Mesendoderm (in vitro differentiated cells): ENCODE results near the gene BPGM.

Source experiments
- DNase-seq: peaks from one replicate; pipeline ENCODE4 v3.0.0; 2013
- H2AK5ac ChIP-seq: 2 replicates; pipeline ENCODE4 v1.6.1; 2013; ENCODE audit warnings: low read length, inconsistent platforms
- H2BK120ac ChIP-seq: 2 replicates; pipeline ENCODE4 v1.6.1; 2013; ENCODE audit warnings: low read depth, mild to moderate bottlenecking, low read length, moderate library complexity, mixed read lengths
- H2BK15ac ChIP-seq: replicated peaks from 2 replicates; pipeline ENCODE4 v1.6.1; 2013; ENCODE audit warnings: low read depth, mild to moderate bottlenecking, moderate library complexity
- H2BK5ac ChIP-seq: 2 replicates; pipeline ENCODE4 v1.6.1; 2013; ENCODE audit warnings: low read length, inconsistent platforms
- H3K18ac ChIP-seq: 2 replicates; pipeline ENCODE4 v1.6.1; 2013; ENCODE audit warnings: mild to moderate bottlenecking, low read length, mixed read lengths
- H3K23ac ChIP-seq: one replicate; pipeline ENCODE4 v1.6.1; 2013; ENCODE audit warnings: low read length
- H3K27ac ChIP-seq: 2 replicates; pipeline ENCODE4 v1.5.1; 2013; ENCODE audit warnings: low read depth, mild to moderate bottlenecking, inconsistent platforms, low read length, moderate library complexity
- H3K27me3 ChIP-seq: 2 replicates; pipeline ENCODE4 v1.6.1; 2013; ENCODE audit warnings: low read length, control low read depth, mild to moderate bottlenecking, inconsistent platforms; ENCODE audit not compliant: insufficient read depth, poor library complexity
- H3K36me3 ChIP-seq: 2 replicates; pipeline ENCODE4 v1.6.1; 2013; ENCODE audit warnings: low read length, inconsistent platforms; ENCODE audit not compliant: control insufficient read depth, insufficient read depth
- H3K4ac ChIP-seq: one replicate; pipeline ENCODE4 v1.6.1; 2013; ENCODE audit warnings: low read depth, mild to moderate bottlenecking, low read length, moderate library complexity
- H3K4me1 ChIP-seq: 2 replicates; pipeline ENCODE4 v1.6.1; 2013; ENCODE audit warnings: low read depth, low read length, inconsistent platforms; ENCODE audit not compliant: control insufficient read depth
- H3K4me2 ChIP-seq: 2 replicates; pipeline ENCODE4 v1.6.1; 2013; ENCODE audit warnings: low read length
- H3K4me3 ChIP-seq: 2 replicates; pipeline ENCODE4 v1.5.1; 2013; ENCODE audit warnings: mild to moderate bottlenecking, low read length
- H3K56ac ChIP-seq: one replicate; pipeline ENCODE4 v1.6.1; 2013; ENCODE audit warnings: low read length
- H3K79me1 ChIP-seq: 2 replicates; pipeline ENCODE4 v1.6.1; 2013; ENCODE audit warnings: low read length, inconsistent platforms
- H3K79me2 ChIP-seq: 2 replicates; pipeline ENCODE4 v1.6.1; 2013; ENCODE audit warnings: mild to moderate bottlenecking, low read length; ENCODE audit not compliant: control insufficient read depth, insufficient read depth
- H3K9ac ChIP-seq: 2 replicates; pipeline ENCODE4 v1.6.1; 2013; ENCODE audit warnings: low read length, inconsistent platforms
- H4K5ac ChIP-seq: one replicate; pipeline ENCODE4 v1.6.1; 2013; ENCODE audit warnings: low read length
- H4K8ac ChIP-seq: one replicate; pipeline ENCODE4 v1.6.1; 2013; ENCODE audit warnings: low read depth, mild to moderate bottlenecking, control low read depth, low read length, moderate library complexity
- WGBS: extraction: QIAGEN DNeasy Blood & Tissue Kit; methylation state at CpG from one replicate; pipeline ENCODE4 v1.1.7; 2013; ENCODE audit warnings: low lambda C conversion rate, missing lambda C conversion rate; ENCODE audit not compliant: insufficient coverage; ENCODE audit errors: extremely low coverage; 5-methylcytosine and 5-hydroxymethylcytosine counted together

BPGM gene

GRCh38 chr7:134691546-134692343, 45.1 kb downstream of the BPGM start:
- no peak overlapping the region for H3K4me2 ChIP-seq
- H3K27ac ChIP-seq: no peak overlapping the region
- no peak for DNase-seq
- H2BK120ac ChIP-seq: no peak overlapping the region
- no peak overlapping the region for H3K56ac ChIP-seq
- H2BK15ac ChIP-seq: no peak overlapping the region
- H3K4me1 ChIP-seq: peaks cover 2% of the 10 kb centered on the region
- no peak overlapping the region for H3K4ac ChIP-seq
- no peak overlapping the region for H2BK5ac ChIP-seq
- no peak overlapping the region for H3K4me3 ChIP-seq
- no peak overlapping the region for H2AK5ac ChIP-seq
- H3K36me3 ChIP-seq: no peaks in the 10 kb centered on the region
- H4K5ac ChIP-seq: no peak overlapping the region
- no peak overlapping the region for H4K8ac ChIP-seq
- H3K27me3 ChIP-seq: no peaks in the 10 kb centered on the region
- no CpG with 5 or more reads among the region's 13 CpGs for WGBS
- H3K18ac ChIP-seq: no peak overlapping the region
- H3K9ac ChIP-seq: no peak overlapping the region
- H3K23ac ChIP-seq: no peak overlapping the region
- no peaks in the 10 kb centered on the region for H3K79me2 ChIP-seq
- no peaks in the 10 kb centered on the region for H3K79me1 ChIP-seq

GRCh38 chr7:134692344-134692705, 45.7 kb downstream of the BPGM start:
- H3K4me1 ChIP-seq: peaks cover 2% of the 10 kb centered on the region
- no peak overlapping the region for H2BK120ac ChIP-seq
- H3K27me3 ChIP-seq: no peaks in the 10 kb centered on the region
- H3K4me3 ChIP-seq: no peak overlapping the region
- no peak overlapping the region for H3K4ac ChIP-seq
- no peaks in the 10 kb centered on the region for H3K79me1 ChIP-seq
- H4K5ac ChIP-seq: no peak overlapping the region
- no peak overlapping the region for H2BK5ac ChIP-seq
- H3K79me2 ChIP-seq: no peaks in the 10 kb centered on the region
- H2AK5ac ChIP-seq: no peak overlapping the region
- H3K9ac ChIP-seq: no peak overlapping the region
- no peak overlapping the region for H2BK15ac ChIP-seq
- DNase-seq: no peak
- no peak overlapping the region for H3K4me2 ChIP-seq
- WGBS: no CpG with 5 or more reads among the region's 2 CpGs
- no peaks in the 10 kb centered on the region for H3K36me3 ChIP-seq
- no peak overlapping the region for H4K8ac ChIP-seq
- no peak overlapping the region for H3K23ac ChIP-seq
- H3K18ac ChIP-seq: no peak overlapping the region
- no peak overlapping the region for H3K56ac ChIP-seq
- no peak overlapping the region for H3K27ac ChIP-seq

- no peak overlapping the region for H3K18ac ChIP-seq
- no peaks in the 10 kb centered on the region for H3K79me2 ChIP-seq
- H3K4ac ChIP-seq: no peak overlapping the region
- no peak overlapping the region for H2AK5ac ChIP-seq
- H2BK120ac ChIP-seq: no peak overlapping the region
- no peaks in the 10 kb centered on the region for H3K27me3 ChIP-seq
- H4K8ac ChIP-seq: no peak overlapping the region
- H3K4me2 ChIP-seq: no peak overlapping the region
- H3K27ac ChIP-seq: no peak overlapping the region
- no peaks in the 10 kb centered on the region for H3K36me3 ChIP-seq
- H3K79me1 ChIP-seq: no peaks in the 10 kb centered on the region
- H4K5ac ChIP-seq: no peak overlapping the region
- peaks cover 2% of the 10 kb centered on the region for H3K4me1 ChIP-seq
- no peak overlapping the region for H3K56ac ChIP-seq
- no CpG with 5 or more reads among the region's 4 CpGs for WGBS
- no peak overlapping the region for H3K4me3 ChIP-seq
- no peak overlapping the region for H3K23ac ChIP-seq
- H2BK15ac ChIP-seq: no peak overlapping the region
- no peak overlapping the region for H3K9ac ChIP-seq
- DNase-seq: no peak
- H2BK5ac ChIP-seq: no peak overlapping the region
Observed at GRCh38 chr7:134693256-134693655, 46.6 kb downstream of the BPGM start.

- H3K9ac ChIP-seq: no peak overlapping the region
Observed at GRCh38 chr7:134694299-134694698, 47.6 kb downstream of the BPGM start.

GRCh38 chr7:134694767-134695166, 48.1 kb downstream of the BPGM start:
- WGBS: no CpG with 5 or more reads among the region's 2 CpGs
- no peak overlapping the region for H3K4me3 ChIP-seq
- no peaks in the 10 kb centered on the region for H3K79me1 ChIP-seq

More at GRCh38 chr7:134694299-134694698, 47.6 kb downstream of the BPGM start:
- Histone ChIP-seq H2AK5ac (no peak overlapping the region), H3K4me3 (no peak overlapping the region), H4K8ac (no peak overlapping the region), H3K27me3 (no peaks in the 10 kb centered on the region), H2BK120ac (no peak overlapping the region), H3K23ac (no peak overlapping the region), H3K79me2 (no peaks in the 10 kb centered on the region), H3K4ac (no peak overlapping the region), H3K4me1 (peaks cover 2% of the 10 kb centered on the region), H2BK5ac (no peak overlapping the region), H3K27ac (no peak overlapping the region), H3K56ac (no peak overlapping the region), H3K36me3 (no peaks in the 10 kb centered on the region), H3K79me1 (no peaks in the 10 kb centered on the region), H3K4me2 (no peak overlapping the region), H2BK15ac (no peak overlapping the region), H4K5ac (no peak overlapping the region), H3K18ac (no peak overlapping the region)
- peak; percentile 78 for DNase-seq
- WGBS: no CpG with 5 or more reads among the region's 7 CpGs

More at GRCh38 chr7:134694767-134695166, 48.1 kb downstream of the BPGM start:
- Histone ChIP-seq H3K79me2 (no peaks in the 10 kb centered on the region), H3K4me2 (no peak overlapping the region), H3K18ac (no peak overlapping the region), H3K27ac (no peak overlapping the region), H4K8ac (no peak overlapping the region), H2BK5ac (no peak overlapping the region), H2AK5ac (no peak overlapping the region), H3K9ac (no peak overlapping the region), H2BK15ac (no peak overlapping the region), H3K56ac (no peak overlapping the region), H3K36me3 (no peaks in the 10 kb centered on the region), H3K4me1 (peaks cover 2% of the 10 kb centered on the region), H3K27me3 (no peaks in the 10 kb centered on the region), H3K4ac (no peak overlapping the region), H4K5ac (no peak overlapping the region), H3K23ac (no peak overlapping the region), H2BK120ac (no peak overlapping the region)
- DNase-seq: no peak
